ENCODE data around the gene SNTB2. TPM values are rescaled to one million over a fixed set of nuclear protein-coding genes. Genes with fewer than 3 reads are reported as not detected.

Gene SNTB2
- total and polyA plus RNA-seq, 9 of the 15 experiments (the other 6 are each of a cell fraction or from before 2014, with no cell fraction given): 1.2 to 13.7 (median 5.7) TPM

DNA sequence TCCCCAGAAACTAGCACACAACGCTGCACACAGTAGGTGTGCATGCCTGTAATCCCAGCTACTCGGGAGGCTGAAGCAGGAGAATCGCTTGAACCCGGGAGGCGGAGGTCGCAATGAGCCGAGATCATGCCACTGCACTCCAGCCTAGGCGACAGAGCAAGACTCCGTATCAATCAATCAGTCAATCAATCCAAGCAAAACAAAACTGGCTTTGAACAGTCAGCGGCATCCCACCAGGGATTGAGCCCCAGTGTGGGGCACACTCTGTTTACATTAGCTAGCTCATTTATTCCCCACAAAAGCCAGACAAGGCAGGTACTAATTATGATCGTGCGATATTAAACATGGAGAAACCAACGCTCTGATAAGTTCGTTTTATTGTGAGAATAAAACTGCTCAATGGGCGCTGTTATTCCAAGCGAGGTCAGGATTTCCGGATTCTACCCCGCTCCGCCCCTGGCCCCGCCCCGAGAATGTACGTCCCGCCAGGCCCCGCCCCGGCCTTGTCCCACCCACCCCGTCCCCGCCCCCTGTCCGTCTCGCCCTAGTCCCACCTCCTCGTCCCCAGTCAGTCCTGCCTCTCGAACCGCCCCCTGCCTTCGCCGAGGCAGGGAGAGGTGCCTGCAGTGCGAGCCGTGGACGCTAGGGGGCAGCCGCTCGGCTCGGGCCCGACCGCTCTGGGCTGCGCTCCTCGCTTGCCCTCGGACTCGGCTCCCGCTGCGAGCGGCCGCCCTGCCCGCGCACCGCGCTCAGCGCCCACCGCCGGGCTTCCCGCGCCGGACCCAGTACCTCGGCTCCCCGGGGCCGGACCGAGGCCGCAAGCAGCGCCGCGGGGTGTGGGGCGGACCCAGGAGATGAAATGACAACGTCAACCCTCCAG is 123.9 kb downstream of the SNTB2 start, which contains the start of gene VPS4A (continued):
- TF ChIP-seq, protein P1, sequence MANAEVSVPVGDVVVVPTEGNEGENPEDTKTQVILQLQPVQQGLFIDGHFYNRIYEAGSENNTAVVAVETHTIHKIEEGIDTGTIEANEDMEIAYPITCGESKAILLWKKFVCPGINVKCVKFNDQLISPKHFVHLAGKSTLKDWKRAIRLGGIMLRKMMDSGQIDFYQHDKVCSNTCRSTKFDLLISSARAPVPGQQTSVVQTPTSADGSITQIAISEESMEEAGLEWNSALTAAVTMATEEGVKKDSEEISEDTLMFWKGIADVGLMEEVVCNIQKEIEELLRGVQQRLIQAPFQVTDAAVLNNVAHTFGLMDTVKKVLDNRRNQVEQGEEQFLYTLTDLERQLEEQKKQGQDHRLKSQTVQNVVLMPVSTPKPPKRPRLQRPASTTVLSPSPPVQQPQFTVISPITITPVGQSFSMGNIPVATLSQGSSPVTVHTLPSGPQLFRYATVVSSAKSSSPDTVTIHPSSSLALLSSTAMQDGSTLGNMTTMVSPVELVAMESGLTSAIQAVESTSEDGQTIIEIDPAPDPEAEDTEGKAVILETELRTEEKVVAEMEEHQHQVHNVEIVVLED (CRISPR knock-in tag; IDR thresholded peaks at IDR 0.05): no peak
- TF ChIP-seq TEAD4 (IDR thresholded peaks at IDR 0.05; ENCODE audit: low read length): no peak
- TF ChIP-seq TEAD4 (CRISPR knock-in tag; IDR thresholded peaks at IDR 0.05; ENCODE audit: borderline replicate concordance): 0 out of 2 replicates have a peak, but pooled peaks have one; percentile 17
- TF ChIP-seq ZNF239 (CRISPR knock-in tag; IDR thresholded peaks at IDR 0.05): peak; percentile 87
- peak; percentile 41; the same call in 1 of the 2 replicates for TF ChIP-seq CREB1 (IDR thresholded peaks at IDR 0.05)
- peak; percentile 32; the same call in 1 of the 2 replicates for TF ChIP-seq CREB1 (CRISPR knock-in tag; IDR thresholded peaks at IDR 0.05)
- peak; percentile 90 for TF ChIP-seq SP2 (IDR thresholded peaks at IDR 0.05; ENCODE audit: extremely low read depth, low read depth, low read length, poor library complexity, severe bottlenecking)
- TF ChIP-seq EP300 (IDR thresholded peaks at IDR 0.05; ENCODE audit: low read length): peak; percentile 10; the same call in 1 of the 2 replicates
- peak; percentile 84; the same call in 1 of the 2 replicates for TF ChIP-seq FOXP1 (CRISPR knock-in tag; IDR thresholded peaks at IDR 0.05)
- no peak for TF ChIP-seq ZNF57 (CRISPR knock-in tag; IDR thresholded peaks at IDR 0.05)
- peak in 1 of 2 experiments; percentile 63; a peak in 2 of 4 replicates for TF ChIP-seq NRF1 (conservative IDR thresholded peaks at IDR 0.05 in 1 of 2, IDR thresholded peaks at IDR 0.05 in 1 of 2)
- TF ChIP-seq DACH1 (IDR thresholded peaks at IDR 0.05; ENCODE audit: partially characterized antibody): no peak
- TF ChIP-seq ZNF717 (CRISPR knock-in tag; IDR thresholded peaks at IDR 0.05): no peak
- TF ChIP-seq TRIM24 (IDR thresholded peaks at IDR 0.05): no peak
- TF ChIP-seq HMG20A (CRISPR knock-in tag; conservative IDR thresholded peaks at IDR 0.05): no peak
- TF ChIP-seq YBX1 (IDR thresholded peaks at IDR 0.05): no peak
- TF ChIP-seq SUPT5H (IDR thresholded peaks at IDR 0.05): peak; percentile 65; the same call in 1 of the 2 replicates
- peak in 1 of 2 experiments; percentile 51; a peak in 1 of 4 replicates for TF ChIP-seq FOXA3 (CRISPR knock-in tag; conservative IDR thresholded peaks at IDR 0.05 in 1 of 2, IDR thresholded peaks at IDR 0.05 in 1 of 2)
- TF ChIP-seq SIN3A (IDR thresholded peaks at IDR 0.05; ENCODE audit: borderline replicate concordance in 2 of 2, control insufficient read depth in 1 of 2, low read depth in 2 of 2, low read length in 2 of 2): peak in 1 of 2 experiments; percentile 48; a peak in 2 of 4 replicates
- TF ChIP-seq NELFE (IDR thresholded peaks at IDR 0.05; ENCODE audit: insufficient read depth, insufficient read length): no peak
- TF ChIP-seq, protein P2, sequence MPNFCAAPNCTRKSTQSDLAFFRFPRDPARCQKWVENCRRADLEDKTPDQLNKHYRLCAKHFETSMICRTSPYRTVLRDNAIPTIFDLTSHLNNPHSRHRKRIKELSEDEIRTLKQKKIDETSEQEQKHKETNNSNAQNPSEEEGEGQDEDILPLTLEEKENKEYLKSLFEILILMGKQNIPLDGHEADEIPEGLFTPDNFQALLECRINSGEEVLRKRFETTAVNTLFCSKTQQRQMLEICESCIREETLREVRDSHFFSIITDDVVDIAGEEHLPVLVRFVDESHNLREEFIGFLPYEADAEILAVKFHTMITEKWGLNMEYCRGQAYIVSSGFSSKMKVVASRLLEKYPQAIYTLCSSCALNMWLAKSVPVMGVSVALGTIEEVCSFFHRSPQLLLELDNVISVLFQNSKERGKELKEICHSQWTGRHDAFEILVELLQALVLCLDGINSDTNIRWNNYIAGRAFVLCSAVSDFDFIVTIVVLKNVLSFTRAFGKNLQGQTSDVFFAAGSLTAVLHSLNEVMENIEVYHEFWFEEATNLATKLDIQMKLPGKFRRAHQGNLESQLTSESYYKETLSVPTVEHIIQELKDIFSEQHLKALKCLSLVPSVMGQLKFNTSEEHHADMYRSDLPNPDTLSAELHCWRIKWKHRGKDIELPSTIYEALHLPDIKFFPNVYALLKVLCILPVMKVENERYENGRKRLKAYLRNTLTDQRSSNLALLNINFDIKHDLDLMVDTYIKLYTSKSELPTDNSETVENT (CRISPR knock-in tag; IDR thresholded peaks at IDR 0.05): peak; percentile 97
- no peak for TF ChIP-seq HEY1 (CRISPR knock-in tag; IDR thresholded peaks at IDR 0.05; ENCODE audit: borderline replicate concordance)

Measured in K562 (cell line).